ENCODE data around the gene ARHGAP4.

DNA sequence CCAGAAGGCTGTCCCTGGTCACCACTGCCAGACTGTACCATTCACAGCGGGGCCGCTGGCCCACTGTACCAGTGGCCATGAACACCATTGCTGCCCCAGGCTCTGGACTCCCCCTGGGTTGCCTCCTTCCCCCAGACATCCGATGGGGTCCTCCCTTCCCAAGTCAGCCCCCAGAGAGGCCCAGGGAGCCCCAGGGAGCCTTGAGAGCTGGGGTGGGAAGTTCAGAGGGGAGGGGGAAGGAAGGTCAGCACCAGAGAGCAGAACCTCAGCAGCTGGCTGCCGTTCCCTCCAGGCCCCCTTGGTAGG, 441 bp upstream of the ARHGAP4 start:
- no peak for TF ChIP-seq ZNF274 (IDR thresholded peaks at IDR 0.05; ENCODE audit: low read depth, low read length)
- TF ChIP-seq SUZ12 (IDR thresholded peaks at IDR 0.05; ENCODE audit: extremely low read depth, insufficient read depth, insufficient read length), result no peak
- no peak for TF ChIP-seq YY1 (IDR thresholded peaks at IDR 0.05; ENCODE audit: insufficient read depth, insufficient read length)

Measured in NT2/D1 (cell line).